HG03469 (cell line): Measurements from ENCODE around the gene BTBD1.
A peak's percentile ranks its signal among the peaks of the same experiment; 100 is the strongest.

Experiments
- ATAC-seq: cut with Tn5 transposase; IDR thresholded peaks from one replicate; pipeline ENCODE4 v1.9.1; 2021; ENCODE audit warnings: mild to moderate bottlenecking, moderate library complexity, moderate number of reproducible peaks; ENCODE audit not compliant: unreplicated experiment

Gene BTBD1

DNA sequence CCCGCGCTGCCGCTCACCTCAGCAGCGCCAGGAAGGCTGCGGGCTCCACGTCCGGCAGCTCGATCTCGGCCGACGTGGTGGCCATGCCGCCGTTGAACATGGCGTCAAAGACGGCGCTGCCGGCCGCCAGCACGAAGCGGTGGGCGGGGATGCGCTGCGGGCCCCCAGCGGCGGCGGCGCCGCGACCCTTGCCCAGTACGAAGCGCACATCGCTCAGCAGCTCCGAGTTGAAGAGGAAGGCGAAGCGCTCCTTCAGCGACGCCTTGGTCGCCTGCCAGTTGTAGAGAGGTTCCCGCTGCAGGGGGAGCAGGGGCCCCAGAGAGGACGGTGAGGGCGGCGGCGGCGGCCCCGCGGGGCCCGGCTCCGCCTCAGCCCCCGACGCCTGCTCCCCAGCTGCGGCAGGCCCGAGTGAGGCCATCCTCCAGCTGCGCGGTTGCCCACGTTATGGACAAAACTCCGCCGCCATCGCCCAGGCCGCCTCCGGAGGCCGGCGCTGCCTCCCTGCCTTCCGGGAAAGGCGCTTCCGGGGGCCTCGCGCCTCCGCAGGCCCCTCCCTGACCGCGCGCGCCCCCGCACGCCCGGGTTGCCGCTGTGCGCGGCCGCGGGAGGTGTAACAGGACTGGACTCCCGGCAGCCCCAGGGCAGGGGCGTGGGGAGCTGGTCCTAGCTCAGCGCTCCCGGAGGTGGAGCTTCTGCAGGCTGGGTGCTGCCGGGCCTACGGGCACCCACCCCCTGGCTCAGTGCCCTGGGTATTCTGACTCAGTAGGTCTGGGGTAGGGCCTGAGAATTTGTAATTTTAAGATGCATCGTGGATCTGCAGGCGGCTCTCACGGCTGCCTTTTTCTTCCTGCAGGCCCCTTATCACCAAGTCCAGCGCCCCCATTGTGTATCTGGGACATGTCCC, at the start of gene BTBD1:
BTBD1 (minus strand) TSS at position 519 of the 904 bp plus-strand sequence; CDS start at position 418, 101 bp downstream.
- ATAC-seq = peak; percentile 68

DNA sequence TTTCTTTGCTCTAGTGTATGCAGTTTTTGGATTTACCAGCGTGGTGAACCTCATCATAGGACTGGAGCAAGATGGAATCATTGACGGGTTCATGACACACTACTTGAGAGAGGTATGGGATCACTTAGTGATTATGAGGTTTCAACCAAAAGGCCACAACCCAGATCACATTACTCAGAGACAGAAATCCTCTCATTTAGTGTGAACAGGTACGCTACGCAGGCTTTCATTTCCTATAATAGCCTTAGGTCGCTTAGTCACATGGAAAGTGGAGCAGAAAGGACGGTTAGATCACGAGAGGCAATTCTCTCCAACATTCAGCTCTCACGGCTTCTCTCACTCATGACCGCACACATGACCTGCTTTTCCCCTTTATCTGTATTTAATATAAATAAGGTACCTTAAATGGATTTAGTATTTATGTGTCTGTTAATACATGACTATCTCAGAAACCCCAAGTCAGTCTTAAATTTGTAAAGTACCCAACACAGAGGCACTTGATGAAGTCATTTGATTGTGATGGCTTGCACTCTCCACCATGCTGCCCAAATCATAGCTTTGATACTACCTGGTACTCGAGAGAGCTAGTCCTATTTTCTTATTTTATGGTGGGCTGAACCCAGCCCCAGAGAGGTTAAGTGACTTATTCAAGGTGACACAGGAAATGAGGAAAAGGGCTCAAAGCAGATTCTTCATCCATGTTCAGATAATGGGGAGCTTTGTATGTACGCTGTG, 48.9 kb upstream of the BTBD1 start:
- ATAC-seq = peak; percentile 75

DNA sequence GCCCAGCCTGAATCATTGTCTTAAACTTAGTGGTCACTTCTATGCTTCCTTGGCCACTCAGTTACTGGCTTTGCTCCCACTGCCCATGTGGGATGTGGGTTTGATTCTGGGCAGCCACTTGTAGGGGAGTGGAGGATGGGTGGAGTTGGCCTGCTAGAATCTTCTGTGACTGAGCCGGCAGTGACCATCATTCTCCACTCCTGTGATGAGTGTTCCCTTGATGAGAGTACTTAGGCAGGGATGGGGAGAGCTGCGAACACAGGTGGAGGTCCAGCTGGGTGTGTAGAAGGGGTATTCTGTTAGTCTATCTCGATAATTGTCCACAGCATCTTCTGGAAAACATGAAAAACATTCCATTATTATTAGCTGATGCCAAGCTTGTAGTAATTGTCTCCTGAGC, 48.4 kb upstream of the BTBD1 start:
- ATAC-seq = no peak

DNA sequence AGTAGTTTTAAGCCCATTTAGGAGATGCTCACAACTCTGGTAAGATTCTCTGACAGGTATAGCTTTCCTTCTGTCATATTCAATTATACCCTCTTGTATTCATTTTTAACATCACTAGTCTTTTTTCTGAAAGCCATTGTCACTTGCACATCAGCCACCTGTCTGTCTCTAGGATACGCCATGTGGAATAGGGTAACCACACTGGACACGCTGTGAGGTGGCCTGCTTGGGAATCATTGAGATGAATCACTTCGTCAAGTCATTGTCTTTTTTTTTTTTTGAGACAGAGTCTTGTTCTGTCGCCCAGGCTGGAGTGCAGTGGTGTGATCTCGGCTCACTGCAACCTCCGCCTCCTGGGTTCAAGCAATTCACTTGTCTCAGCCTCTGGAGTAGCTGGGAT, 47.8 kb upstream of the BTBD1 start:
- ATAC-seq = no peak

DNA sequence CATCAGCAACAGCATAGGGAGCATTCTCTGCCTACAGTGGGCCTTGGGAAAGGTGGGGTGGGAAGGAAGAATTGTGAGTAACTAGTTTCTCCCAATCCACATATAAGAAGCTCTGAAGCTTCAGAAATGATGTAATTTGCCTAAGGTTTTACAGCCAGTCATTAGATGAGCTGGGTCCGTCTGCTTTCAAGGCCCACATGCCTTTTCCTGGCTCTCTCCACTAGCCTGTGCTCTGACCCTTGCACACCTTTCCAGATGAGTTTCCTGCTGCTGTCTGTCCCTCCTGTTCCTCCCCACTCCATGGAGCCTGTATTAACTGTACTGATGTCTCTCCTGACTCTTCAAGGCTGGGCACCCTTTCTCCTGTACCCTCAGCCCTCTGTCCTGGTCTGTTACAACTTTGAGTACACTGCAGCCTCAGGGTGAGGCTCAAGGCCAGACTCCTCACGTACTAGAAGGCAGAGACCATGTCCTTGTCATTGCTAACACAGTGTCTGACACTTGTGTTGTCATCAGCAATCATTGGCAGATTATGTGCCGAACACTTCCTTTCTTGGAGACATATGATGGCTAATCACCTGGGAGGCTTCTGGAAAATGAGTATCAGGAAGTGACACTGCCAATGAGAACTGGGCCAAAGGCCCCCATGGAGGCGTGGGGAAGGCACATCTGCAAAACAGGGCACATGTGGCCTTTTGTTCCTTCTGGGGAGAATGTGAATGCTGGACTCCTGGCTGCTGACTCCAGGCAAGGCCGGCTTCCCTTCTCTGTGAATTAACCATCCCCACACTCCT, 47.0 kb upstream of the BTBD1 start:
- ATAC-seq = no peak

DNA sequence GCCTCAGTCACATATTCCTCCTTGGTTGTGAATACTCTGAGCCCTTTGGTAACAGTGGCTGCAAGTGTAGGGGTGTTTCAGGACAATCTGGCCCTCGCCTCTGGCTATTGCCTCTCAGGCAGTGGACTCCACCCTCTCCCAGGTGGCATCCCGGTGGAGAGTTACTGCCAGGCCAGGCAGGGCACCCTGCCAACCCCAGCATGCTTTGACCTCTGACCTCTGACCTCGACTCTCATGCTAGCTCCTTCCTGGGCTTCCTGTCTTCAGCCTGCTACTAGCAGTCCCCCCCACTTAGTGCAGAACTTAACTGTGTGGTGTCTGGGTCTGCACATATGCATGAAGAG, 45.9 kb upstream of the BTBD1 start:
- ATAC-seq = no peak

DNA sequence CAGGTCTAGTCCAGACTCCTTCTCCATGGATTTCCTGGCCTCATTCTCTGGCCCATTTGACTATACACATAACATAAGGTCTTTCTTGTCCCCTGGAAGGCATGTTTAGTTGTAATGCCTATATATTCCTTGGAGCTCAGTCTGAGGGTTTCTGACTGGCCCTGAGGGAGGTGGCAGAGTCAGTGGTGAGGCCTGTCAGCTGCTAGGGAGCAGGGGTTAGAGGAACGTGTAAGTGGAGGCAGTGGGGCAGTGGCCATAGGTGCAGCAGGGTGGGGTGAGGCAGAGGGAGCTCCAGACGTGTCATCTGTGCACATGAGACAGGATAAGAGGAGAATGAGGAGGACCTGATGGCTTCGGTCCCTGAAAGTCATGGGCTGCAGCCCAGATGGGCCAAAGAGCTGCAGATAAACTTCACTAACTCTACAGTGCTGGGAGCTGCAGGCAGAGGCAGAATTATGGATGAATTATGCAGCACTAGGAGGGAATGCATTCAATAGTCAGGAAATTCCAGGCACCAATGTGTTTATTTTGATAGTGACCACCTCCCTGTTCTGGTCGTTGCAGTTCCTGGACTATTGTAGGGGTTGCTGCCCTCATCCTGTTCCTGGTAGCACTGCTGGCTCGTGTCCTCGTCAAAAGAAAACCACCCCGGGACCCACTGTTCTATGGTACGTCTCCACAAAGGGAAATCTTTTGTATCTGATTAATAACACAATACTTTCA, 45.3 kb upstream of the BTBD1 start:
- ATAC-seq = no peak

DNA sequence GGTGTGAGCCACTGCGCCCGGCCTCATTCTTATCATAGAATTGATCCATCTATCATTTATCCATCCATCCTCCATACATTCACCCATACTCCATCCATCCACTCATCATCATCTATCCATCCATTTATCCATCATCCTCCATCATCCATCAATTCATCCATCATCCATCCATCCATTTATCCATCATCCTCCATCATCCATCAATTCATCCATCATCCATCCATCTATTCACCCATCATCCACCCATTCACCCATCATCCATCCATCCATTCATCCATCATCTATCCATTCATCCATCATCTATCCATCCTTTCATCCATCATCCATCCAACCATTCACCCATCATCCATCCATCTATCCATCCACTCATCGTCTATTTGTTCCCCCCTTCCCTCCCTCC, 44.1 kb upstream of the BTBD1 start:
- no peak for ATAC-seq

DNA sequence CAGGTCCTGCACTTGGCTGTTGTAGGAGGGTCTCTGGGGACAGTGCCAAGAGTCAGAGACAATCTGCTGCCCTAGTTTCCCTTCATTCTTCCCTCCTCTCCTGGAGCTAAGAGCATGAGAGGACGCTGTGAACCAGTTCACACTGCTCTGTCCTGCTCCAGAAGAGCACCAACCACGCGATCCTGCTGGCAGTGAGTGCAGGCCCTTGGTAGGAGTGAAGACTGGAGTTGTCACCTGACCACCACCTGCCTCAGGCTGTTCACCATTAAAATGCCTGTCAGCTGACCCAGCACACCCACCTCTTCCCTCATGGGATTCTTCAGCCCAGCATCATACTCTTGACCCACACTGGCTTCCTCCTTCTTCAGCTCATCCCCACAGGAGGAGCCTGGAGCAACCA, 43.3 kb upstream of the BTBD1 start:
- ATAC-seq = no peak

DNA sequence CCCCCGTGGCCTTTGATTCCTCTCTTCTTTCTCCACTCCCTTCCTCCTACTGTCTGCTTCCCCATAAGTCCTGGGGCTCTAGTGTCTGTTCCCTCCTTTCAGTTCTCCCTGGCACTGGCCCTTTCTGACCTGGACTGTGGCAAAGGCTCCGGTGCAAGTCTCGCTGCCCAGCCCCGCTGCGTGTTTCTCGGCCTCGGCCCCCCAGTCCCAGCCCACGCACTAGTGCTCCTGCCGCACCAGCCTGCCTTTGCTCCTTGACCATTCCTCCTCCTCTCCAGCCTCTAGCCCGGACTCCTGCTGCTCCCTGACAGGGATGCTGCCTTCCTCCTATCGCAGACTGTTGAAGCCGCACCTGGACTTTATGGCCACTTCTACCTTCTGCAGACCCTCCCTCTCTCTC, 42.5 kb upstream of the BTBD1 start:
- no peak for ATAC-seq

DNA sequence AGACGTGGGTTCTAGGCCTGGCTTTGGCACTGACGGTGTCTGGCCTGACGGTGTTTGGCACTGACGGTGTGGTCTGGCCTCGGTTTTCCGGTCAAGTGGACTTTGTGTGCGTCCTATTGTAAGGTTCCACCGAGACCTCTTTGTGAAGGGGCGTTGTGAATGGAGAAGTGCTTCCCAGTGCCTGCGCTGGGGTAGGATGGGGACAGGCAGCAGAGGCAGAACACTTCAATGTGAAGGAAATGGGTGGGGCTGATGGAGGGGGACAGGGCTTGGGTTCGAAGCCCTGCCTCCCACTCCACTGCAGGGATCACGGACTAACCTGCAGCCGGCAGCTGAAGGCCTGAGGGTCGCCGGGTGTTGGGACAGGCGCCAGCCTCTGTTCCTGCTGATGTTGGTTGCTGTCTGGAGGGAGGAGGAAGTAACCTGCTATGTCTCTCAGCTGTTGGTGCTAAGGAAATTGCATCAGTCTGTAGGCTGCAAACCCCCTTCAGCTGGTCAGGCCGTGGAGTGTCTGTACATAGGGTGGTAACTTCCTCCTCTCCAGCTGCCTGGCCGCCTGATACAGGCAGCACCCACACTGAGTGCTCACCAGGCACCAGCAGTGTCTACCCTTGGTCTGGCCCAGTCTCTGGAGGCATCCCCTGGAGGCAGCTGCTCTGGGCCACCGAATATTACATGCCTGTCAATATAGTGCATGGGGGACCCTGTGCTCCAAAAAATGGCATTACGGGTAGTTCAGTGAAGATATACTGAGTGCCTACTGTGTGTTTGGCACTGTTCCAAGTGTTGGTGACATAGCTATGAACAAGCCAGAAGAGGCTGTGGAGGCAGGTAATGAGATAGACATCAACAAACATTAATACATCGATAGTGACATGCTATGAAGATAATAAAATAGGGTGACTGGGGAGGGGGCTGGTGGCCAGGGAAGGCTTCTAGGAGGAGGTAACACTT, 41.5 kb upstream of the BTBD1 start:
- peak; percentile 71 for ATAC-seq

DNA sequence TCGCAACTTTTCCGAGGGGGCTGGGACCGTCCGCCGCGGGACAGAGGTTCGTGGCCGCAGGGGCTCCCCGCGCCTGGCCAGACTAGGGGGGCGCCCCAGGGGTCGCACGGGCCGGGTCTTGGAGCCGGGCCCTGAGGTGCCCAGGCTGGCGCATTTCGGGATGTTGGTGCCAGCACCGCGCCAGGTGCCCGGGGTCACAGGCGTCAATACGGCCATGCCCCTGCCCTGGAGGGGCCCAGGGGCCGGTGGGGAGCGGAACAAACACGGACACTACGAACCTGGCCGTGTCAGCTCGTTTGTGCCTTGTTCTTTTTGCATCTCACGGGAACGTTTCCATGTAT, 40.8 kb upstream of the BTBD1 start:
- no peak for ATAC-seq

DNA sequence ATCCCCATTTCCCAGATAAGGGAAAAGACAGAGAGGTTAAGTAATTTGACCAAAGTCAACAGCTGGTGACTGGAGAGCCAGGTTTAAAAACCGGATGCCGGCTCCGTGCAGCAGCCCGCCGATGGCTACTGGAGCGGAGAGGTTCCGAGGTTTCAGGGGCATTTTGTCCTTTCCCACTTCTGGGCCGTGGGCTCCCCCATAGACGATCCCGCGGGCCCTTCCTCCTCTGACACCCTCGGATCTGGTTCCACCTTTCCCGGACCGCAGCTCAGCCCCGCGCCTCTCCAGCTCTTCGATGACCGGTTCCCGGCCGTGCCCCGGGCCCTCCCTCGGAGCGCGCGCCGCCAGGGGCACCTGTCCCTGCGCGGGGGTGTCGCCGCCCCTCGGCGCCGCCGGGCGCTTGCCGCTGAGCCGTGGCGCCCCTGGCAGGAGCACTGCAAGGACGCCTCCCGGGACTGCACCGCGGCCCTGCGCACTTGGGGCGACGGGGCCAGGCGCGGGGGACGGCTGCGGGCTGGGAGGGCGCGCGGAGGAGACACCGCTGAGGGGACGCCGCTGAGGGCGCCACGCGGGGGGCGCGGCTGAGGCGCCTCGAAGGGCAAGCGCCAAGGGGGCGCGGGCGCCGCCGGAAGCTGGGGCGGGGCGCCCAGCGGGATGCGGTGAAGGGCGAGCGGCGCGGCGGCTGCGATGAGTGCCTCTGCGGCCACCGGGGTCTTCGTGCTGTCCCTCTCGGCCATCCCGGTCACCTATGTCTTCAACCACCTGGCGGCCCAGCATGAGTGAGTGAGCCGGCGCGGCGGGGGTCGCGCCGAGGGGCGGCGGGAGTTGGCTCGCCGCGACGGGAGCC, 40.2 kb upstream of the BTBD1 start, which contains the start of gene TM6SF1:
TM6SF1 (plus strand) TSS at position 652 of the 847 bp plus-strand sequence; CDS start at position 688, 36 bp downstream.
- ATAC-seq = no peak

DNA sequence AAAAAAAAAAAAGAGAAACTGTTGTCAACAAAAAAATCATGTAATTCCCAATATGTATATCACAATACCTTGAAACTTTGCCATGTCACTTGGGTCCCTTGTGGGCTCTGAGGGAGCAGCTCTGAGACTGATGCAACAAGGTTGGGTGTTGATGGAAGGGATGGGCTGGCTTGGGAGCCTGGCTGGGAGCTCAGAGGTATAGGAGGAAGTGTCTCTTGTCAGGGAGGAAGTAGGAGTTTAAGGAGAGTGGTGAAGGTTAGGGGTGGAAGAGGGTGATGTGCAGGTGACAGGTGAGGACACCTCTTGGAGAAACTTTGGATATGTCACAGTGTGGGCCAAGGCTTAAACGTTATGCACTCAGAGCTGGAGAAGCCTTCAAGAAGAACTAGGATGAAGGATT, 38.4 kb upstream of the BTBD1 start:
- no peak for ATAC-seq

DNA sequence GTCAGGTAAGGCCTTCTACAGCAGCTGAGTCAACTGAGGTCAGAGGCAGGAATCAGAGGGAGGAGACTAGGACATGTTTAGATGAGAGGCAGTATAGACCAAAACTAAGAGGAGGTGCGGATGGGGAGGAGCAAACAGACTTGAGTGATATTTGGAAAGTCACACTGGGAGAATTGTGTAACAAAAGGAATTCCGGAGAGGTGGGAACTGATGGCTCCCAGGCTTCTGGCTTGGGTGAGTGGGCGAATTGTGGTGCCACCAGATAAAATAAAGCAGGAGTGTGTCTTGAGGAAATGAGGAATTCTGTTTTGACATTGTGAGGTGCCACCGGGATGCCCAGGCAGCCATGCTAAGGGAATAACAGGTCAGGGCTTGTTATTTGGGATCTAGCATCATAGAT, 37.1 kb upstream of the BTBD1 start:
- ATAC-seq = no peak

DNA sequence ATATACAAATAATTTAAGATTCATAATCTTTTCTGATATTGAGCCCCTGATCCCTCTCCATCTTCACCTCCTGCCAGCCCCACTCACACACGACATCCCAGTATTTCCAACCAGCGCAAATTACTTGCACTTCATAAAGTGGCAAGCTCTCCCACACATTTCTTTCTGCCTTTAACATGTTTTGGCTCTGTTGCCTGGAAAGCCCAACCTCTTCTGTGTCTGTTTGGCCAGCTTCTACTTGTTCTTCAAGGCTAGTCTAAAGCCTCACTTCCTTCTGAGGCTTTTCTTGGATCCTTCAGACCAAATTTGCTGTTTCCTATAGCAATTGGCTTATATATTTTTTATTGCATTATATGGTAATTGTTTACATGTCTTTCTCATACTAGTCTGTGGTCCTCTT, 35.3 kb upstream of the BTBD1 start:
- no peak for ATAC-seq

DNA sequence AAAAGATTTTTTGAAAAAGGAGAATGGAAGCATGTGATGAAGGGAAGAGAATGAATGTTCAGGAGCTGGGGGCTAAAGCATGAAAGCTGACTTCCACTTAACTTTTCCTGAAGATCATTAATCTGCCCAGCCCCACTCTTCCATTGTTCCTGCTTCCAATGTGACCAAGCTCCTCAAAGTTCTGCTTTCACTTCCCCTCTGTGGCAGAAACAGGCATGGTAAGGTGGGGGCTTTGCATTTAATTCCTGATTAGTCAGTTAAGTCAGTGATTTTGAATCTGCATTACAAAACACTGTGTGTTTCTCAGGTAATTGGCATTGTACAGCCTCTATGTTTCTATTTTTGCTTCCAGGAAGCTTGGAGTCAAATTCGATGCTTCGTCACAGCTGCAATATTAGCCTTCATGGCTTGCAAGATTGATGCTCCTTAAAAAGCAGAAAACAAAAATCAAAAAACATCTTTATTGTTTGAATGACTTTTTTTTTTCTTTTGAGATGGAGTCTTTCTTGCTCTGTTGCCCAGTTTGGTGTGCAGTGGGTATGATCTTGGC, 33.1 kb upstream of the BTBD1 start:
- no peak for ATAC-seq

DNA sequence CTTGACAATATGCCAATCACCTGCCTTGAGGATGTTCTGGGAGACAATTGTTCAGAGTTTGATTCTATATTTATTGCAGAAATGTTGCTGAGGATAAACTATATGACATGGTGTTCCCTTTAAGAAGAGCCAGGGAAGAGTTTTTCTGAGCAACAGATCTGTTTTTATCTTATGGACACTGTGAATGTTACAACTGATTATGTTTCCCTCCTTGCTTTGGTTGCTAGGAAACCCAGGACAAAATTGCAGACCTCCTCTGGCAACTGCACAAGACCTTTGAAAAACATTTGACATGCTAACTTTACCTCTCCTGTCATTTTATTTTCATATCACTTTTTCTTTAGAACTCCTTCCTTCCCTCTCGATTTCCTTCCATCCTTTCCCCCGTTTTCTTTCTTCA, 32.2 kb upstream of the BTBD1 start:
- no peak for ATAC-seq
